H1 (cell line): ENCODE data around the gene RNF208. TPM values are rescaled to one million over a fixed set of nuclear protein-coding genes. Genes with fewer than 3 reads are reported as not detected.

Source experiments
- BRCA1 ChIP-seq: IDR thresholded peaks from 2 replicates; pipeline ENCODE4 v1.6.1; 2012; ENCODE audit warnings: low read depth, low read length, improper control_type of control experiment
- EGR1 ChIP-seq: IDR thresholded peaks from 2 replicates; pipeline ENCODE4 v1.6.1; 2011; ENCODE audit warnings: low read depth, low read length, borderline replicate concordance
- HDAC2 ChIP-seq, 2 experiments: fragments of 300-600 bp in 1 of 2; sonication (generic) in 1 of 2; IDR thresholded peaks; 2 replicates each; pipeline ENCODE4 v1.6.1; 2011 to 2012; ENCODE audit warnings: low read depth in 2 of 2, low read length in 2 of 2, mild to moderate bottlenecking in 2 of 2, moderate library complexity in 2 of 2, borderline replicate concordance in 1 of 2, inconsistent platforms in 1 of 2
- HDAC6 ChIP-seq: IDR thresholded peaks from one replicate; pipeline ENCODE4 v1.7.1; 2012; ENCODE audit warnings: low read depth, mild to moderate bottlenecking, inconsistent platforms, low read length, moderate library complexity
- KDM4A ChIP-seq: IDR thresholded peaks from one replicate; pipeline ENCODE4 v1.7.1; 2012; ENCODE audit warnings: low read depth, mild to moderate bottlenecking, moderate library complexity, low read length, inconsistent platforms; ENCODE audit not compliant: severe bottlenecking
- NANOG ChIP-seq: IDR thresholded peaks from 2 replicates; pipeline ENCODE4 v1.6.1; 2011; ENCODE audit warnings: low read length, low read depth, mild to moderate bottlenecking, inconsistent platforms; ENCODE audit not compliant: insufficient read depth, poor library complexity, severe bottlenecking
- PHF8 ChIP-seq: fragments of 200-600 bp; sonication (generic); conservative IDR thresholded peaks from 2 replicates; pipeline ENCODE4 v1.7.1; 2012; ENCODE audit warnings: low read depth, mild to moderate bottlenecking, inconsistent platforms, low read length, moderate library complexity
- POLR2A ChIP-seq, 2 experiments: IDR thresholded peaks; 1 replicate in 1 of 2; 2 replicates in 1 of 2; pipeline ENCODE4 v1.6.1; 2011; ENCODE audit warnings: low read depth in 2 of 2, low read length in 2 of 2, mild to moderate bottlenecking in 2 of 2; ENCODE audit errors: control extremely low read depth in 1 of 2
- TCF12 ChIP-seq: IDR thresholded peaks from 2 replicates; pipeline ENCODE4 v1.6.1; 2011; ENCODE audit warnings: low read depth, mild to moderate bottlenecking, low read length
- ZNF274 ChIP-seq: IDR thresholded peaks from 2 replicates; pipeline ENCODE4 v1.7.0; 2012; ENCODE audit warnings: low read length, borderline replicate concordance; ENCODE audit errors: extremely low read depth
- polyA plus RNA-seq, 7 experiments: library from polyadenylated mRNA; depleted of rRNA in 3 of 7; stranded (reverse) in 5 of 7; unstranded in 2 of 7; fragments of >200 nt in 5 of 7; fragments of 200-250 nt in 2 of 7; gene quantifications; 1 replicate in 5 of 7; 2 replicates in 1 of 7; 4 replicates in 1 of 7; pipeline versions ENCODE4 v1.2.1 to v1.2.3, GENCODE V29; 2011 to 2013; ENCODE audit warnings: missing spikeins in 2 of 7, mixed read lengths in 2 of 7
- total RNA-seq: library from RNA; stranded (reverse); fragmentation: NEBNext Ultra II Directional; extraction: Animal tissue kit (Norgen Biotek cat#: 25700); gene quantifications from 2 replicates; pipeline ENCODE4 v1.2.1, GENCODE V29; 2021
- TF ChIP-seq, protein P1 (sequence below): fragments of 300-600 bp; sonication (generic); IDR thresholded peaks from 2 replicates; pipeline ENCODE4 v1.7.1; 2012; ENCODE audit warnings: low read length, moderate library complexity, mild to moderate bottlenecking, inconsistent platforms; ENCODE audit not compliant: insufficient replicate concordance

The RNF208 gene
- total and polyA plus RNA-seq, 2 of the 8 experiments (the other 6 are each of a cell fraction or from before 2014, with no cell fraction given) = 2.7 to 7.7 TPM

DNA sequence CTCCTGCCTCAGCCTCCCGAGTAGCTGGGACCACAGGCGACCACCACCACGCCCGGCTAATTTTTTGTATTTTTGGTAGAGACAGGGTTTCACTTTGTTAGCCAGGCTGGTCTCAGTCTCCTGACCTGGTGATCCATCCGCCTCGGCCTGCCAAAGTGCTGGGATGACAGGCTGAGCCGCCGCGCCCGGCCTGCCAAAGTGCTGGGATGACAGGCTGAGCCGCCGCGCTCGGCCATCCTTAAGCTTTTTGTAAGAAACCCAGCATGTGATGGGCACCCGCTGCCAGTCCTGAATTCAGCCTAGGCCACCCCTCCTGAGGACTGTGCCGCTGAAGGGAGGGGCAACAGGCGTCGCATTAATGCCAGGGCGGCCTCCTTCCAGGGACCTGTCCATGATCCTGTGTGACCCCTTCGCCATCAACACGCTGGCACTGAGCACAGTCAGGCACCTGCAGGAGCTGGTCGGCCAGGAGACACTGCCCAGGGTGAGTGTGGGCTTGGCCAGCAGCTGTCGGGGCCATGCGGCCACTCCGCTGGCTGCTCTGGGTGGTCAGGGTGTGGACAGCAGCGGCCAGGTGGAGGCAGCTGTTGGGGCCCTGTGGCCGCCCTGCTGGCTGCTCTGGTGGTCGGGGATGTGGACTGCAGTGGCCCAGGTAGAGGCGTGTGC is 43.6 kb upstream of the RNF208 start (continued):
- TF ChIP-seq, protein P1, sequence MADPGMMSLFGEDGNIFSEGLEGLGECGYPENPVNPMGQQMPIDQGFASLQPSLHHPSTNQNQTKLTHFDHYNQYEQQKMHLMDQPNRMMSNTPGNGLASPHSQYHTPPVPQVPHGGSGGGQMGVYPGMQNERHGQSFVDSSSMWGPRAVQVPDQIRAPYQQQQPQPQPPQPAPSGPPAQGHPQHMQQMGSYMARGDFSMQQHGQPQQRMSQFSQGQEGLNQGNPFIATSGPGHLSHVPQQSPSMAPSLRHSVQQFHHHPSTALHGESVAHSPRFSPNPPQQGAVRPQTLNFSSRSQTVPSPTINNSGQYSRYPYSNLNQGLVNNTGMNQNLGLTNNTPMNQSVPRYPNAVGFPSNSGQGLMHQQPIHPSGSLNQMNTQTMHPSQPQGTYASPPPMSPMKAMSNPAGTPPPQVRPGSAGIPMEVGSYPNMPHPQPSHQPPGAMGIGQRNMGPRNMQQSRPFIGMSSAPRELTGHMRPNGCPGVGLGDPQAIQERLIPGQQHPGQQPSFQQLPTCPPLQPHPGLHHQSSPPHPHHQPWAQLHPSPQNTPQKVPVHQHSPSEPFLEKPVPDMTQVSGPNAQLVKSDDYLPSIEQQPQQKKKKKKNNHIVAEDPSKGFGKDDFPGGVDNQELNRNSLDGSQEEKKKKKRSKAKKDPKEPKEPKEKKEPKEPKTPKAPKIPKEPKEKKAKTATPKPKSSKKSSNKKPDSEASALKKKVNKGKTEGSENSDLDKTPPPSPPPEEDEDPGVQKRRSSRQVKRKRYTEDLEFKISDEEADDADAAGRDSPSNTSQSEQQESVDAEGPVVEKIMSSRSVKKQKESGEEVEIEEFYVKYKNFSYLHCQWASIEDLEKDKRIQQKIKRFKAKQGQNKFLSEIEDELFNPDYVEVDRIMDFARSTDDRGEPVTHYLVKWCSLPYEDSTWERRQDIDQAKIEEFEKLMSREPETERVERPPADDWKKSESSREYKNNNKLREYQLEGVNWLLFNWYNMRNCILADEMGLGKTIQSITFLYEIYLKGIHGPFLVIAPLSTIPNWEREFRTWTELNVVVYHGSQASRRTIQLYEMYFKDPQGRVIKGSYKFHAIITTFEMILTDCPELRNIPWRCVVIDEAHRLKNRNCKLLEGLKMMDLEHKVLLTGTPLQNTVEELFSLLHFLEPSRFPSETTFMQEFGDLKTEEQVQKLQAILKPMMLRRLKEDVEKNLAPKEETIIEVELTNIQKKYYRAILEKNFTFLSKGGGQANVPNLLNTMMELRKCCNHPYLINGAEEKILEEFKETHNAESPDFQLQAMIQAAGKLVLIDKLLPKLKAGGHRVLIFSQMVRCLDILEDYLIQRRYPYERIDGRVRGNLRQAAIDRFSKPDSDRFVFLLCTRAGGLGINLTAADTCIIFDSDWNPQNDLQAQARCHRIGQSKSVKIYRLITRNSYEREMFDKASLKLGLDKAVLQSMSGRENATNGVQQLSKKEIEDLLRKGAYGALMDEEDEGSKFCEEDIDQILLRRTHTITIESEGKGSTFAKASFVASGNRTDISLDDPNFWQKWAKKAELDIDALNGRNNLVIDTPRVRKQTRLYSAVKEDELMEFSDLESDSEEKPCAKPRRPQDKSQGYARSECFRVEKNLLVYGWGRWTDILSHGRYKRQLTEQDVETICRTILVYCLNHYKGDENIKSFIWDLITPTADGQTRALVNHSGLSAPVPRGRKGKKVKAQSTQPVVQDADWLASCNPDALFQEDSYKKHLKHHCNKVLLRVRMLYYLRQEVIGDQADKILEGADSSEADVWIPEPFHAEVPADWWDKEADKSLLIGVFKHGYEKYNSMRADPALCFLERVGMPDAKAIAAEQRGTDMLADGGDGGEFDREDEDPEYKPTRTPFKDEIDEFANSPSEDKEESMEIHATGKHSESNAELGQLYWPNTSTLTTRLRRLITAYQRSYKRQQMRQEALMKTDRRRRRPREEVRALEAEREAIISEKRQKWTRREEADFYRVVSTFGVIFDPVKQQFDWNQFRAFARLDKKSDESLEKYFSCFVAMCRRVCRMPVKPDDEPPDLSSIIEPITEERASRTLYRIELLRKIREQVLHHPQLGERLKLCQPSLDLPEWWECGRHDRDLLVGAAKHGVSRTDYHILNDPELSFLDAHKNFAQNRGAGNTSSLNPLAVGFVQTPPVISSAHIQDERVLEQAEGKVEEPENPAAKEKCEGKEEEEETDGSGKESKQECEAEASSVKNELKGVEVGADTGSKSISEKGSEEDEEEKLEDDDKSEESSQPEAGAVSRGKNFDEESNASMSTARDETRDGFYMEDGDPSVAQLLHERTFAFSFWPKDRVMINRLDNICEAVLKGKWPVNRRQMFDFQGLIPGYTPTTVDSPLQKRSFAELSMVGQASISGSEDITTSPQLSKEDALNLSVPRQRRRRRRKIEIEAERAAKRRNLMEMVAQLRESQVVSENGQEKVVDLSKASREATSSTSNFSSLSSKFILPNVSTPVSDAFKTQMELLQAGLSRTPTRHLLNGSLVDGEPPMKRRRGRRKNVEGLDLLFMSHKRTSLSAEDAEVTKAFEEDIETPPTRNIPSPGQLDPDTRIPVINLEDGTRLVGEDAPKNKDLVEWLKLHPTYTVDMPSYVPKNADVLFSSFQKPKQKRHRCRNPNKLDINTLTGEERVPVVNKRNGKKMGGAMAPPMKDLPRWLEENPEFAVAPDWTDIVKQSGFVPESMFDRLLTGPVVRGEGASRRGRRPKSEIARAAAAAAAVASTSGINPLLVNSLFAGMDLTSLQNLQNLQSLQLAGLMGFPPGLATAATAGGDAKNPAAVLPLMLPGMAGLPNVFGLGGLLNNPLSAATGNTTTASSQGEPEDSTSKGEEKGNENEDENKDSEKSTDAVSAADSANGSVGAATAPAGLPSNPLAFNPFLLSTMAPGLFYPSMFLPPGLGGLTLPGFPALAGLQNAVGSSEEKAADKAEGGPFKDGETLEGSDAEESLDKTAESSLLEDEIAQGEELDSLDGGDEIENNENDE = no peak
- no peak for TF ChIP-seq KDM4A
- no peak for TF ChIP-seq EGR1
- no peak for TF ChIP-seq PHF8
- no peak for TF ChIP-seq HDAC6
- no peak for TF ChIP-seq NANOG
- no peak for TF ChIP-seq BRCA1
- TF ChIP-seq POLR2A (IDR thresholded peaks at IDR 0.05; ENCODE audit: control extremely low read depth in 1 of 2, low read depth in 2 of 2, low read length in 2 of 2) = no peak
- no peak for TF ChIP-seq ZNF274
- no peak for TF ChIP-seq HDAC2 (IDR thresholded peaks at IDR 0.05; ENCODE audit: borderline replicate concordance in 1 of 2, low read depth in 2 of 2, low read length in 2 of 2)
- TF ChIP-seq TCF12 = no peak
